Ascending aorta (tissue), 2 donors: ENCODE data around the gene ADCY2. TPM values are rescaled to one million over a fixed set of nuclear protein-coding genes. Genes with fewer than 3 reads are reported as not detected.
"Not testable (repeated sequence)": the region's sequence is repeated elsewhere in the genome, so short reads cannot be mapped to it uniquely, and the experiment has no call there.

ENCODE experiments used
- DNase-seq, 2 donors: peaks; one replicate each; pipeline ENCODE4 v3.0.0-alpha.2; 2019; ENCODE audit warnings: low spot score in 2 of 2
- H3K27ac ChIP-seq, 2 donors: fragments of 200-600 bp; sonication (generic); one replicate each; pipeline ENCODE4 v1.5.1; 2016 to 2017; ENCODE audit warnings: mild to moderate bottlenecking in 1 of 2
- H3K27me3 ChIP-seq: fragments of 200-600 bp; sonication (generic); one replicate; pipeline ENCODE4 v1.5.1; 2017
- H3K36me3 ChIP-seq, 2 donors: fragments of 200-600 bp; sonication (generic); one replicate each; pipeline ENCODE4 v1.5.1; 2016
- H3K4me1 ChIP-seq, 2 donors: fragments of 200-600 bp; sonication (generic); one replicate each; pipeline ENCODE4 v1.5.1; 2016 to 2017; ENCODE audit warnings: mild to moderate bottlenecking in 1 of 2
- H3K4me3 ChIP-seq, 2 donors: fragments of 200-600 bp; sonication (generic); one replicate each; pipeline ENCODE4 v1.5.1; 2016 to 2017; ENCODE audit warnings: mild to moderate bottlenecking in 1 of 2
- H3K9me3 ChIP-seq, 2 donors: fragments of 200-600 bp; sonication (generic); one replicate each; pipeline ENCODE4 v1.5.1; 2016
- intact Hi-C: fragments of 100-400 bp; cut with DNase I; formaldehyde crosslinking; loops from one replicate; pipeline ENCODE4 v1.15.1; 2023
- total RNA-seq: library from RNA; depleted of rRNA; stranded (reverse); fragments of >200 nt; gene quantifications from one replicate; pipeline ENCODE4 v1.1.0, GENCODE V29; 2016
- TF ChIP-seq, protein P1 (sequence below), 3 experiments: fragments of 200-600 bp in 2 of 3; fragments of 450-650 bp in 1 of 3; sonication (generic) in 2 of 3; IDR thresholded peaks; one replicate each; pipeline ENCODE4 v1.5.1; 2016 to 2019; ENCODE audit warnings: antibody characterized with exemption in 3 of 3, mild to moderate bottlenecking in 1 of 3, moderate library complexity in 1 of 3

The ADCY2 gene
- total RNA-seq, 1 donor from 2014 or later, result 0.11 TPM

DNA sequence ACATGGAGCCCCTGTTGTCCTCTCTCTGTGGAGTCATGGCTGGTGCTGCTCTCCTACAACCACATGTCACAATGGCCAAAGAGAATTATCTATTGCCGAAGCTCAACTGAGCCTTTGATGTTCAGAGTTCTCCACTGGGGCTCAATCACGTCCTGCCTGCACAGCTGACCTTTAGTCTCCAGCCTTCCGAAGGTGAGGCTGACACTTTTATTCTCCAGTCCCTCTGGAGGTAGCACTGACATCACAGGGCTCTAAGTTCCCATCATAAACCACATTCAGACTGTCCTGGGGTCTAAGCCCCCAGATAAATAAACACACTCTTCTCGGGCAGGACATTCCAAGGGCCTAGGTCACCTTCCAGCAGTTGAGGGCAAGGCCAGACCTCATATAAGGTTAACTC, 23.4 kb downstream of the ADCY2 start:
- Histone ChIP-seq H3K9me3 (no peaks in the 10 kb centered on the region), H3K27ac (no peak overlapping the region), H3K4me1 (peaks cover 0 to 9% of the 10 kb centered on the region in 2 donors), H3K36me3 (peaks cover 0 to 3% of the 10 kb centered on the region in 2 donors), H3K4me3 (no peak overlapping the region), H3K27me3 (no peaks in the 10 kb centered on the region)
- TF ChIP-seq, protein P1, sequence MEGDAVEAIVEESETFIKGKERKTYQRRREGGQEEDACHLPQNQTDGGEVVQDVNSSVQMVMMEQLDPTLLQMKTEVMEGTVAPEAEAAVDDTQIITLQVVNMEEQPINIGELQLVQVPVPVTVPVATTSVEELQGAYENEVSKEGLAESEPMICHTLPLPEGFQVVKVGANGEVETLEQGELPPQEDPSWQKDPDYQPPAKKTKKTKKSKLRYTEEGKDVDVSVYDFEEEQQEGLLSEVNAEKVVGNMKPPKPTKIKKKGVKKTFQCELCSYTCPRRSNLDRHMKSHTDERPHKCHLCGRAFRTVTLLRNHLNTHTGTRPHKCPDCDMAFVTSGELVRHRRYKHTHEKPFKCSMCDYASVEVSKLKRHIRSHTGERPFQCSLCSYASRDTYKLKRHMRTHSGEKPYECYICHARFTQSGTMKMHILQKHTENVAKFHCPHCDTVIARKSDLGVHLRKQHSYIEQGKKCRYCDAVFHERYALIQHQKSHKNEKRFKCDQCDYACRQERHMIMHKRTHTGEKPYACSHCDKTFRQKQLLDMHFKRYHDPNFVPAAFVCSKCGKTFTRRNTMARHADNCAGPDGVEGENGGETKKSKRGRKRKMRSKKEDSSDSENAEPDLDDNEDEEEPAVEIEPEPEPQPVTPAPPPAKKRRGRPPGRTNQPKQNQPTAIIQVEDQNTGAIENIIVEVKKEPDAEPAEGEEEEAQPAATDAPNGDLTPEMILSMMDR (IDR thresholded peaks at IDR 0.05), result no peak
- intact Hi-C loops, result no loop called here
- DNase-seq, result no peak

DNA sequence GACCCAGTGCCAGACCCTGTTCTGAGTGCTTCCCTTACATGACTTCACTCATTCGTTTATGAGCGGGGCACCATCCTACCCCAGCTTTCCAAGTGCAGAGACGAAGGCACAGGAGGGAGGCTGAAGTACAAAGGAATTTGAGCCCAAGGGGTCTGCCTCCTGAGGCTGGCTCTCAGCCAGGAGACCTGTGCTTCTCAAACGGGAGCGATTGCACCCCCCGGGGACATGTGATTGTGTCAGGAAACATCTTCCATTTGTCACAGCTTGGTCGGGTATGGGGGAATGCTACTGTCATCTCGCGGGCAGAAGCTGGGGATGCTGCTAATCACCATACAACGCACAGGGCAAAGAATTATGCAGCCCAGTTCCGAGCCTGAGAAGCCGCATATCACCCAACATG, 23.9 kb downstream of the ADCY2 start:
- no peaks in the 10 kb centered on the region for H3K9me3 ChIP-seq
- intact Hi-C loops, result no loop called here
- TF ChIP-seq, protein P1 (IDR thresholded peaks at IDR 0.05), result no peak
- DNase-seq, result no peak
- no peaks in the 10 kb centered on the region for H3K27me3 ChIP-seq
- peaks cover 0 to 3% of the 10 kb centered on the region in 2 donors for H3K36me3 ChIP-seq
- no peak overlapping the region for H3K4me3 ChIP-seq
- H3K27ac ChIP-seq, result no peak overlapping the region
- peaks cover 0 to 9% of the 10 kb centered on the region in 2 donors for H3K4me1 ChIP-seq

DNA sequence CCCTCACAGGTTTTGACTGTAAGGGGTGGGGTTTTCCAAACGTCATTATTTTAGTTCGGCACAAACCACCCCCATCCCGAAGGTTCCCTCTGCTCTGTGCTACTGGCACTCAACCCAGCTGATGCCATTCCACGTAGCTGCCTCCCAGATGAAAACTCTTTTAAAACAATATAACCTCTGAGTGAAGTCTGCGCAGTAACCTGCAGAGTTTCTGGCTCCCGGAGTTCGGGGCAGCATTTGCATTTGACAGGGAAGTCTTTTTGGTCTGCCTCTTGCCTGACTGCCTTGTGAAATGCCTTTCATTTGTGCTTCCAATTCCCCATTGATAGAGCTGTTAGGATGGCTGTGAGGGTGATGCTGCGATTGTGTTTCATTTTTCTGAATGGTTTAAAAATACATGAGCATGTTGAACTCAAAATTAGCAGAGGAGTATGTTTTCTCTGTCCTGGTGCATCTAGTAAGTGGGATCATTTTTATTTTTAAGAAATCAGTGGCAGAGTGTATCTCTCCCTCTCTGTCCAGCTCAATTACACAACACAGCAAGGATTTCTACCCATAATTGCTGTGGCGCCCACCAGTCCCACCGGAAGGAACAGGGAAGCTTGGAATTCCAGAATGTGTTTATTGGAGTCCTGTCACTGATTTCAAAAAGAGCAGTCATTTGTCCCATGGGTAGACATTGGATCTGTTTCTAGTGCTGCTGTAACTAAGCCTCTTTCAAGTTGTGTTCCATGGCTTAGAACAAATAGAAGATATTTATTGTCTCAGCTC, 24.8 kb downstream of the ADCY2 start:
- TF ChIP-seq, protein P1 (IDR thresholded peaks at IDR 0.05), result no peak
- Histone ChIP-seq H3K27me3 (no peaks in the 10 kb centered on the region), H3K9me3 (no peaks in the 10 kb centered on the region), H3K4me1 (peaks cover 0 to 9% of the 10 kb centered on the region in 2 donors), H3K4me3 (peak overlapping the region in 1 of 2 donors; percentile 16), H3K36me3 (no peaks in the 10 kb centered on the region), H3K27ac (no peak overlapping the region)
- intact Hi-C loops, result no loop called here
- no peak for DNase-seq

DNA sequence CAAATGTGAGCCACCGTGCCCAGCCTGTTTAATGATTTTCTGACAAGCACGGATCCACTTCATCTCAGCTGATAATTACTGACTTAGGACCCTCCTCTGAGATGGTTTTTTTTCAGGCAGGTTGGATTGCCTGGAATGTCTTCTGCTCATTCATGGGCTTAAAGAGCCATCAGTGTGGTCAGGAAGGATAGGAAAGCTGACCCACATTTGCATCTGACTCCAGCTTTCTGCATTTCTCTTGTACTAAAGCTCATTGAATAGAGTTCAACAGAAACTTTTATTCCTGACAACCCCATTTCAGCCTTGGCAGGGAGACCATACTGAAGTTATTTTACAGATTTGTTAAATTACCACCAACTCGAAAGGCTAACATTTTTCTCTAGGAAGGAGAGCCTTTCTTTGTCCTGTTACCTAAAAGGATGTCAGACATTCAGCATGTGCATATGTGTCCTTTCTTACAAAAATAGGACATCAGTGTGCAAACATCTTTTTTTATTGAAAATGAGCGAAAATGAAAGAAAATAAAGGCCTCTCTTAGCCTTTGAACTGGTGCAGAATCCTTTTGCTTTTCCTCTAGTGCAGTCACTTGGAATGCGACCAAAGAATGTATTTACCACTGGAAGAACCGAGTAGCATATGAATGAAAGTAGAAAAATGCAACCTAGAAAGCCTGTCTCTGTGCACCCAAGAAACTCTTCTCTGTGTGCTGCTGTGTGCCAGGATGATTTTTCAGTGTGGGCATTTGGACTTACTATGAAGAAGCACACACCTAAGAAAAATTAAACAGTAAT, 26.6 kb downstream of the ADCY2 start:
- no peak overlapping the region for H3K27ac ChIP-seq
- no peaks in the 10 kb centered on the region for H3K27me3 ChIP-seq
- intact Hi-C loops, result no loop called here

DNA sequence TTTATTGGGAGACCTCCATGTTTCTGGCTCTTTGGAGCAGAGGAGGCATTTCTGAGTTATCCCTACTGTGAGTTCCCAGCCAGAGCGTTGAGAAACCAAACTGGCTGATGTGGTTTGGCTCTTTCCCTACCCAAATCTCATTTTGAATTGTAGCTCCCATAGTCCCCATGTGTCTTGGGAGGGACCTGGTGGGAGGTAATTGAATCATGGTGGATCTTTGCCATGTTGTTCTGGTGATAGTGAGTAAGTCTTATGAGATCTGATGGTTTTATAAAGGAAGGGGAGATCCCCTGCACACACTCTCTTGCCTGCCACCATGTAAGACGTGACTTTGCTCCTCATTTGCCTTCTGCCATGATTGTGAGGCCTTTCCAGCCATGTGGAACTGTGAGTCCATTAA, 27.3 kb downstream of the ADCY2 start:
- H3K27me3 ChIP-seq, H3K36me3 ChIP-seq, H3K4me3 ChIP-seq, H3K27ac ChIP-seq, H3K9me3 ChIP-seq, H3K4me1 ChIP-seq, DNase-seq, intact Hi-C loops: not testable (repeated sequence)

More for the DNA sequence above, 26.6 kb downstream of the ADCY2 start:
- no peaks in the 10 kb centered on the region for H3K9me3 ChIP-seq
- no peak overlapping the region for H3K4me3 ChIP-seq
- DNase-seq, result no peak
- H3K36me3 ChIP-seq, result no peaks in the 10 kb centered on the region
- TF ChIP-seq, protein P1 (IDR thresholded peaks at IDR 0.05), result no peak
- peaks cover 0 to 9% of the 10 kb centered on the region in 2 donors for H3K4me1 ChIP-seq

DNA sequence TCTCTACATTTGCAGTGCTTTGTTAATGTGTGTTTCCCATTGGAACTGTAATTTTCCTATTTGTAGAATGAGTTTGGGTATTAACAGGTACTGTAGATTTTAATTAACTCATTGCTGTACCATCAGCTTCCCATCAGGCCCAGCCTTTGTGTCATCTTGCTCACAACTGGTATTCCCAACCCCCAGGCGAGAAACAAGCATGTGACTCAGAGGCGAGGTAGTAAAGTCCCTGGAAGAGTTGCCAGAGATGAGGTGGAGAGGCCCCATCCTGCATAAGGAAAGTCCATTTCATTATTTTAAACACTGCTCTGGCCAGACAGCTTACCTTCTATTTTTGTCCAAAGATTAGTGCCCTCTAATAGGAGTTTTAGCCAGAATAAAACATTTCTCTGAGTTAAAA, 29.9 kb downstream of the ADCY2 start:
- Histone ChIP-seq H3K27me3 (no peaks in the 10 kb centered on the region), H3K9me3 (no peaks in the 10 kb centered on the region), H3K36me3 (no peaks in the 10 kb centered on the region), H3K4me3 (no peak overlapping the region), H3K4me1 (peaks cover 0 to 7% of the 10 kb centered on the region in 2 donors), H3K27ac (no peak overlapping the region)
- intact Hi-C loops, result no loop called here
- TF ChIP-seq, protein P1 (IDR thresholded peaks at IDR 0.05), result no peak
- no peak for DNase-seq
